B cell (primary cell): Measurements from ENCODE around the gene HIGD1A. TPM values are rescaled to one million over a fixed set of nuclear protein-coding genes. Genes with fewer than 3 reads are reported as not detected.

Source experiments
- ATAC-seq: fragments of 200-7000 bp; cut with Tn5 transposase; one replicate; pipeline ENCODE4 v1.10.0; 2021; ENCODE audit warnings: low read depth, mild to moderate bottlenecking, moderate number of reproducible peaks, moderate library complexity
- CTCF ChIA-PET: fragments of 350-600 bp; sonication (Branson Sonifier 250); formaldehyde crosslinking; loops from one replicate; lab custom pipeline; 2021; ENCODE audit warnings: antibody characterized with exemption, inconsistent platforms; lab: Charles Lee
- POLR2A ChIA-PET: fragments of 350-600 bp; sonication (Branson Sonifier 250); formaldehyde crosslinking; loops from one replicate; lab custom pipeline; 2021; ENCODE audit warnings: antibody characterized with exemption; lab: Charles Lee
- DNase-seq: peaks from one replicate; pipeline ENCODE4 v3.0.0; 2013
- H2AFZ ChIP-seq: 2 replicates; pipeline ENCODE4 v1.6.1; 2012; ENCODE audit warnings: mild to moderate bottlenecking, low read depth, low read length; ENCODE audit not compliant: insufficient read depth, poor library complexity, severe bottlenecking
- H3K27ac ChIP-seq, 2 donors: 1 replicate in 1 of 2; 2 replicates in 1 of 2; pipeline ENCODE4 v1.5.1; 2012 to 2013; ENCODE audit warnings: low read length in 2 of 2, mild to moderate bottlenecking in 2 of 2, moderate library complexity in 1 of 2
- H3K27me3 ChIP-seq, 4 experiments: fragments of 200-600 bp in 1 of 4; sonication (generic) in 1 of 4; replicated peaks in 1 of 4; 1 replicate in 2 of 4; 2 replicates in 2 of 4; pipeline versions ENCODE4 v1.6.1 to v1.7.0; 2013 to 2016; ENCODE audit warnings: low read length in 3 of 4, mild to moderate bottlenecking in 2 of 4, mixed read lengths in 1 of 4, moderate library complexity in 1 of 4; ENCODE audit not compliant: insufficient read depth in 4 of 4, control insufficient read depth in 3 of 4; ENCODE audit errors: control extremely low read depth in 1 of 4
- H3K36me3 ChIP-seq, 2 experiments: replicated peaks in 1 of 2; 1 replicate in 1 of 2; 2 replicates in 1 of 2; pipeline versions ENCODE4 v1.6.1 to v1.7.1; 2013; ENCODE audit warnings: low read length in 1 of 2; ENCODE audit not compliant: insufficient read depth in 2 of 2, control insufficient read depth in 1 of 2; ENCODE audit errors: control extremely low read depth in 1 of 2, extremely low read depth in 1 of 2
- H3K4me1 ChIP-seq, 2 donors: fragments of 200-600 bp in 1 of 2; sonication (generic) in 1 of 2; 1 replicate in 1 of 2; 2 replicates in 1 of 2; pipeline versions ENCODE4 v1.5.1 to v1.6.1; 2013 to 2017; ENCODE audit warnings: low read length in 2 of 2; ENCODE audit not compliant: control insufficient read depth in 2 of 2, insufficient read depth in 2 of 2
- H3K4me2 ChIP-seq: replicated peaks from 2 replicates; pipeline ENCODE3; 2012; ENCODE audit warnings: mild to moderate bottlenecking, low read depth, low read length; ENCODE audit not compliant: poor library complexity, severe bottlenecking
- H3K4me3 ChIP-seq, 5 experiments: fragments of 200-600 bp in 1 of 5; sonication (generic) in 1 of 5; 1 replicate in 3 of 5; 2 replicates in 2 of 5; pipeline versions ENCODE4 v1.5.1 to v1.7.0; 2011 to 2016; ENCODE audit warnings: low read length in 4 of 5, mild to moderate bottlenecking in 4 of 5, low read depth in 2 of 5, control low read depth in 1 of 5, moderate library complexity in 1 of 5; ENCODE audit not compliant: insufficient read depth in 1 of 5; ENCODE audit errors: control extremely low read depth in 1 of 5, extremely low read depth in 1 of 5
- H3K79me2 ChIP-seq: fragments of 200-600 bp; sonication (generic); one replicate; pipeline ENCODE4 v1.6.0; 2016; ENCODE audit warnings: low read length; ENCODE audit not compliant: control insufficient read depth, insufficient read depth
- H3K9ac ChIP-seq: fragments of 200-600 bp; sonication (generic); 2 replicates; pipeline ENCODE4 v1.6.1; 2017; ENCODE audit warnings: mild to moderate bottlenecking, low read length, moderate library complexity
- H3K9me3 ChIP-seq, 3 donors: one replicate each; pipeline versions ENCODE4 v1.6.1 to v1.7.1; 2013; ENCODE audit warnings: low read length in 2 of 3; ENCODE audit not compliant: control insufficient read depth in 2 of 3, insufficient read depth in 1 of 3; ENCODE audit errors: control extremely low read depth in 1 of 3
- H4K20me1 ChIP-seq: 2 replicates; pipeline ENCODE4 v1.6.0; 2012; ENCODE audit warnings: mild to moderate bottlenecking, low read length; ENCODE audit not compliant: insufficient read depth, control insufficient read depth, poor library complexity, severe bottlenecking
- H3K27ac Mint-ChIP-seq: one replicate; pipeline ENCODE4 v1.8.0; 2021; ENCODE audit warnings: mixed read lengths
- H3K27me3 Mint-ChIP-seq: one replicate; pipeline ENCODE4 v1.8.0; 2021; ENCODE audit warnings: mixed read lengths
- H3K4me1 Mint-ChIP-seq: one replicate; pipeline ENCODE4 v1.8.0; 2021; ENCODE audit warnings: mixed read lengths
- H3K4me3 Mint-ChIP-seq: one replicate; pipeline ENCODE4 v1.8.0; 2021; ENCODE audit warnings: mixed read lengths
- H3K9me3 Mint-ChIP-seq: one replicate; pipeline ENCODE4 v1.8.0; 2022; ENCODE audit warnings: mixed read lengths; ENCODE audit not compliant: insufficient read depth
- EZH2 ChIP-seq: IDR thresholded peaks from 2 replicates; pipeline ENCODE4 v1.6.1; 2012; ENCODE audit warnings: borderline replicate concordance, low read depth, mild to moderate bottlenecking, moderate library complexity, low read length; ENCODE audit not compliant: insufficient read depth, poor library complexity, severe bottlenecking
- WGBS: methylation state at CpG from one replicate; pipeline ENCODE4 v1.1.5; 2013; ENCODE audit warnings: missing lambda C conversion rate; ENCODE audit not compliant: insufficient coverage; 5-methylcytosine and 5-hydroxymethylcytosine counted together
- intact Hi-C: fragments of 100-400 bp; cut with micrococcal nuclease; formaldehyde crosslinking; loops from one replicate; pipeline ENCODE4 v1.10.0; 2022
- polyA plus RNA-seq: library from polyadenylated mRNA; depleted of rRNA; stranded (reverse); fragments of >200 nt; gene quantifications from 2 replicates; pipeline ENCODE4 v1.2.3, GENCODE V29; 2012
- total RNA-seq, 2 donors: library from RNA; stranded (reverse); fragments of 120-200 nt in 1 of 2; gene quantifications; 1 replicate in 1 of 2; 2 replicates in 1 of 2; pipeline versions ENCODE4 v1.2.3 to v1.2.4, GENCODE V29; 2013 to 2022
- TF ChIP-seq, protein P1 (sequence below): fragments of 200-600 bp; IDR thresholded peaks from one replicate; pipeline ENCODE4 v1.8.0; 2022; ENCODE audit warnings: antibody characterized with exemption, mild to moderate bottlenecking

The HIGD1A gene
- total and polyA plus RNA-seq, 2 donors (not counting 1 experiment from before 2014, with no cell fraction given) = 14.2 to 16.5 TPM

DNA sequence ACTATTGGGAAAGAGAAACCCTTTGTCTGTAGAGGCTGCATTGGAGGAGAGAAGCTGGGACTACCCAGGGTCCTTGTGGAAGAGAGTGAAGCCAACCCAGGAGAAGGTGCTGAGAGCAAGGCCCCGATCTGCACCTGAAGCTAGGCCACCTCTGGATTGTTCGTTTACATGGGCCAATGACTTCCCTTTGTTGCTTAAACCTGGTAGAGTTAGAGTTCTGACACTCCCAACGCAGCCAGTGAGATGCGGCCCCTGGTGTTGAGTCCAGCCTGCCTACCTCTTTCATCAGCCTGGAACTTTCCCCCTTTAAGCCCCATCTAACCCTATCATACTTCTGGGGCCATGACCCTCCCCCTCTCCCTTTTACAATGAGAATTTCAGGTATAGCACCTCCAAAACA lies 62.0 kb downstream of the HIGD1A start:
- Histone ChIP-seq H3K79me2 (no peaks in the 10 kb centered on the region), H3K27me3 (no peaks in the 10 kb centered on the region), H3K4me3 (no peak overlapping the region), H4K20me1 (no peaks in the 10 kb centered on the region), H3K9ac (no peak overlapping the region), H3K27ac (no peak overlapping the region), H3K4me1 (peaks cover 3 to 6% of the 10 kb centered on the region in 2 donors), H3K9me3 (no peaks in the 10 kb centered on the region), H3K36me3 (no peaks in the 10 kb centered on the region), H2AFZ (no peak overlapping the region), H3K4me2 (no peak overlapping the region)
- intact Hi-C loops = loop anchor here (5.0 kb wide), 1 partner anchor 80 kb away; no protein-coding TSS in a partner anchor
- H3K4me3 Mint-ChIP-seq = no peak overlapping the region
- no peak for DNase-seq
- no peak for ATAC-seq
- CTCF ChIA-PET = interaction anchor here (1.9 to 3.9 kb wide), 2 partner anchors 9 to 160 kb away, joined by 5 to 31 read pairs; partner anchors contain the start of gene SEC22C
- peaks cover 19% of the 10 kb centered on the region for H3K4me1 Mint-ChIP-seq
- no peaks in the 10 kb centered on the region for H3K9me3 Mint-ChIP-seq
- H3K27ac Mint-ChIP-seq = no peak overlapping the region
- no peak for TF ChIP-seq EZH2
- POLR2A ChIA-PET = no interaction called here
- no peaks in the 10 kb centered on the region for H3K27me3 Mint-ChIP-seq
- WGBS = 92% methylated on average over 2 of the region's 4 CpGs

DNA sequence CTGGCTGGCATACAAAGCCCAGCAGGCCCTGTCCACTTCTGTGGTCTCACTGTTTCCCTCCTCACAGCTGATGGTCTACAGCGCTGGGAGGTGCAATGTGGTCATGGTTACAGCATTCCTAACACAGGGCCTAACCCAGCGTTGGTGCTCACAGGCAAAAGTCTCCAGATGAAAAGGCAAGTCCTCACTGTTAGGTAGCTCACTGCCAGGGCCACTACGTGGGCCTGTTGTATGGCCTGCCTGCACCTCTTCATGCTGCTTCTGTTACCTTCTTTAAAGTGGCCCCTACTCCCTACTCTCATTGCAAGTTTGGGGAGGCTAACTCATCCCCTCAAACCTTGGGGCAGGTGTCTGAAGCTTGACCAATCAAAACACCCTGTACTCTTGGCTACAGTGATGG lies 62.5 kb downstream of the HIGD1A start:
- Mint-ChIP-seq H3K4me3 (no peak overlapping the region), H3K9me3 (no peaks in the 10 kb centered on the region), H3K27me3 (no peaks in the 10 kb centered on the region), H3K27ac (no peak overlapping the region), H3K4me1 (peaks cover 18% of the 10 kb centered on the region)
- POLR2A ChIA-PET = no interaction called here
- no peaks in the 10 kb centered on the region for H4K20me1 ChIP-seq
- no peaks in the 10 kb centered on the region for H3K79me2 ChIP-seq
- intact Hi-C loops = loop anchor here (5.0 kb wide), 1 partner anchor 79 kb away; no protein-coding TSS in a partner anchor
- H2AFZ ChIP-seq = no peak overlapping the region
- H3K4me2 ChIP-seq = no peak overlapping the region
- no peak for TF ChIP-seq EZH2
- TF ChIP-seq, protein P1, sequence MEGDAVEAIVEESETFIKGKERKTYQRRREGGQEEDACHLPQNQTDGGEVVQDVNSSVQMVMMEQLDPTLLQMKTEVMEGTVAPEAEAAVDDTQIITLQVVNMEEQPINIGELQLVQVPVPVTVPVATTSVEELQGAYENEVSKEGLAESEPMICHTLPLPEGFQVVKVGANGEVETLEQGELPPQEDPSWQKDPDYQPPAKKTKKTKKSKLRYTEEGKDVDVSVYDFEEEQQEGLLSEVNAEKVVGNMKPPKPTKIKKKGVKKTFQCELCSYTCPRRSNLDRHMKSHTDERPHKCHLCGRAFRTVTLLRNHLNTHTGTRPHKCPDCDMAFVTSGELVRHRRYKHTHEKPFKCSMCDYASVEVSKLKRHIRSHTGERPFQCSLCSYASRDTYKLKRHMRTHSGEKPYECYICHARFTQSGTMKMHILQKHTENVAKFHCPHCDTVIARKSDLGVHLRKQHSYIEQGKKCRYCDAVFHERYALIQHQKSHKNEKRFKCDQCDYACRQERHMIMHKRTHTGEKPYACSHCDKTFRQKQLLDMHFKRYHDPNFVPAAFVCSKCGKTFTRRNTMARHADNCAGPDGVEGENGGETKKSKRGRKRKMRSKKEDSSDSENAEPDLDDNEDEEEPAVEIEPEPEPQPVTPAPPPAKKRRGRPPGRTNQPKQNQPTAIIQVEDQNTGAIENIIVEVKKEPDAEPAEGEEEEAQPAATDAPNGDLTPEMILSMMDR = no peak
- H3K4me1 ChIP-seq = peaks cover 3 to 6% of the 10 kb centered on the region in 2 donors
- no peak overlapping the region for H3K4me3 ChIP-seq
- H3K9ac ChIP-seq = no peak overlapping the region
- H3K27me3 ChIP-seq = no peaks in the 10 kb centered on the region
- H3K36me3 ChIP-seq = no peaks in the 10 kb centered on the region
- CTCF ChIA-PET = interaction anchor here (1.9 kb wide), 1 partner anchor 9 kb away, joined by 5 read pairs; no protein-coding TSS in a partner anchor
- DNase-seq (no peak), ATAC-seq (no peak)
- H3K27ac ChIP-seq = no peak overlapping the region
- 84% methylated on average over 3 of the region's 3 CpGs for WGBS
- no peaks in the 10 kb centered on the region for H3K9me3 ChIP-seq
